Left ventricle myocardium inferior (tissue), 1 donor: ENCODE measurements around the gene CFAP91. TPM values are rescaled to one million over a fixed set of nuclear protein-coding genes. Genes with fewer than 3 reads are reported as not detected.

Source experiments
- DNase-seq: peaks from one replicate; pipeline ENCODE4 v3.0.0-alpha.2; 2020
- H3K27ac ChIP-seq: fragments of 200-600 bp; replicated peaks from 2 replicates; pipeline ENCODE4 v1.8.0; 2021
- H3K27me3 ChIP-seq: fragments of 200-600 bp; 2 replicates; pipeline ENCODE4 v1.8.0; 2021; ENCODE audit warnings: low read depth
- H3K36me3 ChIP-seq: fragments of 200-600 bp; 2 replicates; pipeline ENCODE4 v1.8.0; 2021
- H3K4me1 ChIP-seq: fragments of 200-600 bp; 2 replicates; pipeline ENCODE4 v1.8.0; 2021
- H3K4me3 ChIP-seq: fragments of 200-600 bp; 2 replicates; pipeline ENCODE4 v1.8.0; 2021; ENCODE audit warnings: mild to moderate bottlenecking, moderate library complexity
- H3K9me3 ChIP-seq: fragments of 200-600 bp; replicated peaks from 2 replicates; pipeline ENCODE4 v1.8.0; 2021
- intact Hi-C: fragments of 100-400 bp; cut with micrococcal nuclease; formaldehyde crosslinking; loops from one replicate; pipeline ENCODE4 v1.11.0; 2022
- long read RNA-seq: library from polyadenylated mRNA; unstranded; transcript quantifications from one replicate; pipeline ENCODE4 v2.0.0, GENCODE V29; 2021
- total RNA-seq: library from RNA; stranded (reverse); fragmentation: NEBNext Ultra II Directional; extraction: Animal tissue kit (Norgen Biotek cat#: 25700); gene quantifications from one replicate; pipeline ENCODE4 v1.2.1, GENCODE V29; 2021
- TF ChIP-seq, protein P1 (sequence below): fragments of 200-600 bp; IDR thresholded peaks from 2 replicates; pipeline ENCODE4 v1.8.0; 2021; ENCODE audit warnings: antibody characterized with exemption, mild to moderate bottlenecking, borderline replicate concordance
- donor health status: DM: no; HTN: yes; CAD: no; lungs with severe emphysema.

Gene CFAP91
- total RNA-seq: 0.44 TPM
- long read RNA-seq: 0 reads

- peaks cover 22% of the 10 kb centered on the region for H3K4me1 ChIP-seq
- TF ChIP-seq, protein P1, sequence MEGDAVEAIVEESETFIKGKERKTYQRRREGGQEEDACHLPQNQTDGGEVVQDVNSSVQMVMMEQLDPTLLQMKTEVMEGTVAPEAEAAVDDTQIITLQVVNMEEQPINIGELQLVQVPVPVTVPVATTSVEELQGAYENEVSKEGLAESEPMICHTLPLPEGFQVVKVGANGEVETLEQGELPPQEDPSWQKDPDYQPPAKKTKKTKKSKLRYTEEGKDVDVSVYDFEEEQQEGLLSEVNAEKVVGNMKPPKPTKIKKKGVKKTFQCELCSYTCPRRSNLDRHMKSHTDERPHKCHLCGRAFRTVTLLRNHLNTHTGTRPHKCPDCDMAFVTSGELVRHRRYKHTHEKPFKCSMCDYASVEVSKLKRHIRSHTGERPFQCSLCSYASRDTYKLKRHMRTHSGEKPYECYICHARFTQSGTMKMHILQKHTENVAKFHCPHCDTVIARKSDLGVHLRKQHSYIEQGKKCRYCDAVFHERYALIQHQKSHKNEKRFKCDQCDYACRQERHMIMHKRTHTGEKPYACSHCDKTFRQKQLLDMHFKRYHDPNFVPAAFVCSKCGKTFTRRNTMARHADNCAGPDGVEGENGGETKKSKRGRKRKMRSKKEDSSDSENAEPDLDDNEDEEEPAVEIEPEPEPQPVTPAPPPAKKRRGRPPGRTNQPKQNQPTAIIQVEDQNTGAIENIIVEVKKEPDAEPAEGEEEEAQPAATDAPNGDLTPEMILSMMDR: no peak
- DNase-seq: peak; percentile 97
- peak within 1 kb of the TSS; percentile 63 for H3K4me3 ChIP-seq
- H3K27ac ChIP-seq: peak within 1 kb of the TSS; percentile 25
- H3K27me3 ChIP-seq: no peaks in the 10 kb centered on the region
- no peaks in the 10 kb centered on the region for H3K36me3 ChIP-seq
- H3K9me3 ChIP-seq: no peaks in the 10 kb centered on the region
- intact Hi-C loops: no loop called here
Measured at GRCh38 chr3:119702530-119703527, at the start of gene CFAP91. CFAP91 (plus strand) TSS chr3:119703022; CDS start chr3:119703099, 77 bp downstream.

DNA sequence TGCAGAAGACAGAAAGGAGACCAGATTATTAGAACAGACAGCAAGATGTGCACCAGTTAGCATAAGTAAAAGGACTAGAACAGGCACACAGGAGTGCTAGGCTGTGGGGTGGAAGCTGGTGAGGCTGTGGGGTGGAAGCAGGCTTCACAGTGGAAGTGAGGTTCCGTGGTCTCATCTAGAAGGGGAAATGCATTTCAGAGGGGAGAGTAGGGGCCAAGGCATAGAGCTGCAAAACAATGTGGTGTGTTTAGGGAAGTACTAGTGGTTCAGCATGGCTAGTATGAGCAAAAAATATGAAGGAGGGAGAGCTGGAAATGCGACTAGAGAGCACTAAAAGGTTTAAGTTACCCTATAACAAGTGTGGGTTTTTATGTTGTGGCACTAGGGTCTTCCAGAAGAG lies 48.9 kb upstream of the CFAP91 start:
- H3K9me3 ChIP-seq: no peaks in the 10 kb centered on the region
- H3K4me1 ChIP-seq: peaks cover 74% of the 10 kb centered on the region
- H3K27ac ChIP-seq: peak overlapping the region; percentile 94
- TF ChIP-seq, protein P1: no peak
- intact Hi-C loops: no loop called here
- H3K4me3 ChIP-seq: peak overlapping the region; percentile 71
- peaks cover 59% of the 10 kb centered on the region for H3K36me3 ChIP-seq
- DNase-seq: no peak
- H3K27me3 ChIP-seq: no peaks in the 10 kb centered on the region

DNA sequence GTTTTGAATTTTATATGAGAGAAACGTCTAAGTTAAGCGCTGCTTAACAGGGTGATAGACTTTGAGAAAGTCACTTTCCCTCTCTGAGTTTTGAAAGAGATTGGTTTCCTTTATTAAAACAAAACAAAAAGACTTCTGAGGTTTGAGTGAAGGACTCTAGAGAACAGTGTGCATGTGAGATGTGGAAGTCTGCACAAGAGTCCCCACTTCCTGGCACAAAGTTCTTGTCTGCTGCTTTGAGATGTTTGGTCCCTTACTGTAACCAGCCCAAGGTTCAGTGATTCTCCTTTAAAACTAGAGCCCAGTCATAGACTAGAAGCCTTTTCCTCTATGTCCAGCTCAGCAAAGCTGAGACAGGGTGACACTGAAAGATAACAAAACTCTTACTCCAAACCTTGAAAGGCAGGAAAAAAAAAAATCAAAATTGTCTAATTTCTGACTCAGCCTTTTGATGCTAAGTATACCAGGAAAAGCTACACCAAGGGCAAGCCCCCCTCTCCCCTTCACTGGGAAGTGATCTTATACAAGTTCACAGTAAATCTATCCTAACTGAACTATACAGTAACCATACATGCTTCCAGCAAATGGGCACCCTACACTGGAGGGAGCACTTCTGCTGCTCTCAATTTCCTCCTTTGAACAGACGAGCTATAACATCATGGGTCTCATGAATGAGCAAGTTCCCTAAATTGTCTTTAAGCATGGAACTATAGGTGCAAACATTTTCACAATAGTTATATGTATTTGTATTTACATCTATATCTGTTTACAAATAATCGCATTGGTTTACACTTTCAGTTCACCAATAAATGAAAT lies 44.7 kb upstream of the CFAP91 start:
- H3K9me3 ChIP-seq: no peaks in the 10 kb centered on the region
- peak overlapping the region; percentile 94 for H3K27ac ChIP-seq
- H3K4me1 ChIP-seq: peaks cover 70% of the 10 kb centered on the region
- intact Hi-C loops: no loop called here
- peaks cover 56% of the 10 kb centered on the region for H3K36me3 ChIP-seq
- H3K4me3 ChIP-seq: peak overlapping the region; percentile 71
- H3K27me3 ChIP-seq: no peaks in the 10 kb centered on the region
- no peak for DNase-seq
- TF ChIP-seq, protein P1: no peak

GRCh38 chr3:119658994-119659393 lies 43.8 kb upstream of the CFAP91 start:
- Histone ChIP-seq H3K27me3 (no peaks in the 10 kb centered on the region), H3K27ac (peak overlapping the region; percentile 94), H3K4me1 (peaks cover 70% of the 10 kb centered on the region), H3K36me3 (peaks cover 51% of the 10 kb centered on the region), H3K9me3 (no peaks in the 10 kb centered on the region), H3K4me3 (peak overlapping the region; percentile 71)
- DNase-seq: no peak
- TF ChIP-seq, protein P1: no peak
- intact Hi-C loops: no loop called here

DNA sequence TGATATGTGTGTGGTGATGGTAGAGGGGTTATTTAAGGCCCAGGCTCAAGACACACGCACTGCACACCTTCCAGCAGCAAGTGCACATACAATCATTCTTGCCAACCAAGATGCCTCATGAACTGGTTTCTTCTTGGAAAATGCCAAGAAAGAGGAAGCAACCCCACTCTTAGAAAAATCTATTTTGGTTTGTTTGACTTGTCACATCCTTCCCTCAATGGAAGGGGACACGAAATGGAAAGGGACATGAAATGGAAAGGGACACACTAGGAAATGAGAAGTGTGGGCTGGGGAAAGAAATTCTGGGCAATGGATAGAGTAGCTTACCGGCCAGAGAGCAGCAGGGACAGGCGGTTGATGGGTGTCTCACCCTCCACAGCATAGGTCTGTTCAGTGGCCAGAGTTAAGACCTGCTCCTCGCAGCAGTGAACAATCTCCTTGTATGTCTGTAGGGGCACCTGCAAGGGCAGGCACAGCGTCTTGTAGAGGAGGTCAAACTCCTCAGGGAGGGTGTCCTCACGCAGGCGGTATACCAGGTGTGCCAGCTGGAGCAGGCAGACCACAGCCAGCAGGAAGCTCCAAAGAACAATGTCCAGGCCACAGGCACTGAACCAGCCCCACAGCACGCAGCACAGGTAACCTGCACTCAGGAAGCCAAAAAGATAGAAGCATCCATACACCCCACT lies 43.1 kb upstream of the CFAP91 start:
- Histone ChIP-seq H3K36me3 (peaks cover 43% of the 10 kb centered on the region), H3K27me3 (no peaks in the 10 kb centered on the region), H3K4me3 (peak overlapping the region; percentile 71), H3K27ac (peak overlapping the region; percentile 94), H3K4me1 (peaks cover 69% of the 10 kb centered on the region), H3K9me3 (no peaks in the 10 kb centered on the region)
- intact Hi-C loops: no loop called here
- DNase-seq: no peak
- TF ChIP-seq, protein P1: no peak
